IMR-90 (cell line): Measurements from ENCODE around the gene APOB.

Source experiments
- BHLHE40 ChIP-seq: fragments of 150-350 bp; IDR thresholded peaks from 2 replicates; pipeline ENCODE4 v1.6.1; 2016; ENCODE audit warnings: mild to moderate bottlenecking, low read depth, low read length
- CEBPB ChIP-seq: IDR thresholded peaks from 2 replicates; pipeline ENCODE4 v1.6.1; 2012; ENCODE audit warnings: low read depth, low read length, improper control_type of control experiment
- CHD1 ChIP-seq: IDR thresholded peaks from 2 replicates; pipeline ENCODE4 v1.6.1; 2012; ENCODE audit warnings: low read depth, low read length, improper control_type of control experiment
- FOS ChIP-seq: fragments of 150-350 bp; IDR thresholded peaks from 2 replicates; pipeline ENCODE4 v1.6.1; 2016; ENCODE audit warnings: low read depth, low read length
- MAFK ChIP-seq: IDR thresholded peaks from 2 replicates; pipeline ENCODE4 v1.6.1; 2012; ENCODE audit warnings: low read depth, low read length, improper control_type of control experiment
- NFE2L2 ChIP-seq: fragments of 150-350 bp; IDR thresholded peaks from 2 replicates; pipeline ENCODE4 v1.6.1; 2016; ENCODE audit warnings: low read depth, mild to moderate bottlenecking, low read length
- POLR2A ChIP-seq: IDR thresholded peaks from 2 replicates; pipeline ENCODE4 v1.6.1; 2012; ENCODE audit warnings: mild to moderate bottlenecking, low read depth, low read length
- RAD21 ChIP-seq: IDR thresholded peaks from 2 replicates; pipeline ENCODE4 v1.6.1; 2012; ENCODE audit warnings: low read length, improper control_type of control experiment
- RCOR1 ChIP-seq: IDR thresholded peaks from 2 replicates; pipeline ENCODE4 v1.6.1; 2012; ENCODE audit warnings: mild to moderate bottlenecking, low read length, improper control_type of control experiment; ENCODE audit not compliant: insufficient replicate concordance
- RFX5 ChIP-seq: IDR thresholded peaks from 2 replicates; pipeline ENCODE4 v1.8.0; 2012; ENCODE audit warnings: low read depth, mild to moderate bottlenecking, low read length, moderate library complexity
- SMC3 ChIP-seq: fragments of 150-350 bp; IDR thresholded peaks from 2 replicates; pipeline ENCODE4 v1.6.1; 2016; ENCODE audit warnings: low read depth, mild to moderate bottlenecking, antibody characterized with exemption, low read length, moderate library complexity
- TF ChIP-seq, protein P1 (sequence below): conservative IDR thresholded peaks from 2 replicates; pipeline ENCODE4 v1.5.1; 2012; ENCODE audit warnings: mild to moderate bottlenecking, low read depth, low read length, improper control_type of control experiment
- TF ChIP-seq, protein P2 (sequence below): fragments of 150-350 bp; IDR thresholded peaks from 2 replicates; pipeline ENCODE4 v1.6.1; 2017; ENCODE audit warnings: mild to moderate bottlenecking, antibody characterized with exemption, low read length, low read depth
- TF ChIP-seq, protein P3 (sequence below): fragments of 150-350 bp; IDR thresholded peaks from 2 replicates; pipeline ENCODE4 v1.6.1; 2016; ENCODE audit warnings: low read depth, mild to moderate bottlenecking, low read length, moderate library complexity, borderline replicate concordance

DNA sequence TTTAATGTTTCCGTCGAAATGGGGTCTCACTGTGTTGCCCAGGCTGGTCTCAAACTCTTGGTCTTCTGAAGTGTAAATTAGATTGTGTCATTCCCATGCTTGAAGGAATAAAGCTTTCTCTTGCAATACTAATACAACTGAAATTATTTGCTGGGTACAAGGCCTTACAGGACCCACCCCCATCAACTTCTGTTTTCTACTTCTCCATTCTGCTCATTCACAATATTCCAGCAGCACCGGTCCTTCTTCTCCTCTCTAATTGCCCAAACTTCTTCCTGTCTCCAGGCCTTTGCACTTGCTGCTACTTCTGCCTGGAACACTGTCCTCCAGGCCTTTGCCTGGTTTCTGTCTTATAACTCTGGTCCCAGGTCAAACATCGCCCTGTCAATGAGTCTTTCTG lies 73.8 kb downstream of the APOB start:
- TF ChIP-seq, protein P1, sequence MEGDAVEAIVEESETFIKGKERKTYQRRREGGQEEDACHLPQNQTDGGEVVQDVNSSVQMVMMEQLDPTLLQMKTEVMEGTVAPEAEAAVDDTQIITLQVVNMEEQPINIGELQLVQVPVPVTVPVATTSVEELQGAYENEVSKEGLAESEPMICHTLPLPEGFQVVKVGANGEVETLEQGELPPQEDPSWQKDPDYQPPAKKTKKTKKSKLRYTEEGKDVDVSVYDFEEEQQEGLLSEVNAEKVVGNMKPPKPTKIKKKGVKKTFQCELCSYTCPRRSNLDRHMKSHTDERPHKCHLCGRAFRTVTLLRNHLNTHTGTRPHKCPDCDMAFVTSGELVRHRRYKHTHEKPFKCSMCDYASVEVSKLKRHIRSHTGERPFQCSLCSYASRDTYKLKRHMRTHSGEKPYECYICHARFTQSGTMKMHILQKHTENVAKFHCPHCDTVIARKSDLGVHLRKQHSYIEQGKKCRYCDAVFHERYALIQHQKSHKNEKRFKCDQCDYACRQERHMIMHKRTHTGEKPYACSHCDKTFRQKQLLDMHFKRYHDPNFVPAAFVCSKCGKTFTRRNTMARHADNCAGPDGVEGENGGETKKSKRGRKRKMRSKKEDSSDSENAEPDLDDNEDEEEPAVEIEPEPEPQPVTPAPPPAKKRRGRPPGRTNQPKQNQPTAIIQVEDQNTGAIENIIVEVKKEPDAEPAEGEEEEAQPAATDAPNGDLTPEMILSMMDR: no peak
- TF ChIP-seq POLR2A: no peak
- no peak for TF ChIP-seq MAFK
- TF ChIP-seq SMC3: no peak
- TF ChIP-seq, protein P2, sequence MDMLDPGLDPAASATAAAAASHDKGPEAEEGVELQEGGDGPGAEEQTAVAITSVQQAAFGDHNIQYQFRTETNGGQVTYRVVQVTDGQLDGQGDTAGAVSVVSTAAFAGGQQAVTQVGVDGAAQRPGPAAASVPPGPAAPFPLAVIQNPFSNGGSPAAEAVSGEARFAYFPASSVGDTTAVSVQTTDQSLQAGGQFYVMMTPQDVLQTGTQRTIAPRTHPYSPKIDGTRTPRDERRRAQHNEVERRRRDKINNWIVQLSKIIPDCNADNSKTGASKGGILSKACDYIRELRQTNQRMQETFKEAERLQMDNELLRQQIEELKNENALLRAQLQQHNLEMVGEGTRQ: no peak
- TF ChIP-seq RAD21: no peak
- TF ChIP-seq NFE2L2: no peak
- no peak for TF ChIP-seq RFX5
- TF ChIP-seq CEBPB: no peak
- no peak for TF ChIP-seq FOS
- no peak for TF ChIP-seq CHD1
- no peak for TF ChIP-seq RCOR1
- TF ChIP-seq BHLHE40: no peak
- TF ChIP-seq, protein P3, sequence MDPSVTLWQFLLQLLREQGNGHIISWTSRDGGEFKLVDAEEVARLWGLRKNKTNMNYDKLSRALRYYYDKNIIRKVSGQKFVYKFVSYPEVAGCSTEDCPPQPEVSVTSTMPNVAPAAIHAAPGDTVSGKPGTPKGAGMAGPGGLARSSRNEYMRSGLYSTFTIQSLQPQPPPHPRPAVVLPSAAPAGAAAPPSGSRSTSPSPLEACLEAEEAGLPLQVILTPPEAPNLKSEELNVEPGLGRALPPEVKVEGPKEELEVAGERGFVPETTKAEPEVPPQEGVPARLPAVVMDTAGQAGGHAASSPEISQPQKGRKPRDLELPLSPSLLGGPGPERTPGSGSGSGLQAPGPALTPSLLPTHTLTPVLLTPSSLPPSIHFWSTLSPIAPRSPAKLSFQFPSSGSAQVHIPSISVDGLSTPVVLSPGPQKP: no peak
